ENCODE results near the gene WNT7B. TPM values are rescaled to one million over a fixed set of nuclear protein-coding genes. Genes with fewer than 3 reads are reported as not detected.

WNT7B gene
- total and polyA plus RNA-seq, 2 donors (not counting 1 experiment from before 2014, with no cell fraction given) = 0.22 to 0.67 TPM

DNA sequence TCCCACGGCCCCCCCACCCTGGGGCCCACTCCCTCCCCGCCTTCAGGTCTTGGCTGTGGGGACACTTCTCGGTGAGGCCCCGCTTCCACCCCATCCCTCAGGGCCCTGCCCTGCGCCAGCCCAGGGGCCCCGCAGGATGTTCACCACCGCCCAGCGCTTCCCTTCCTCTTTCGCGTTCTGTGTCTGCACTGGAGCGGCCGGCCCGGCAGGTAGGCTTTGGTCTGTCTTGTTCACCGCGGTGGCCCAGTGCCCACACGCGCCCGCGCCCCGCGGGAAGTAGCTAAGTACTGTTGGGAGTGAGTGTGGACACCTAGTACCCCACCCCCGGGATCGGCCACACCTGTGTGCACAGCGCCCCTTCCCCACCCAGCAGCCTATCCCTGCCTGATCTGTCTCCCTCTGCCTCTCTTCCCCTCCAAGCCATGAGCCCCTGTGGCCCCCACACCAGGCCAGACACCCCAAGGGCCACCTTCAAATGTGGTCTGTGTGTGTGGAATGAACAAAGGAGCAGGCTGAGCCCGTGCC, 85.4 kb downstream of the WNT7B start:
- peaks cover 0 to 28% (median 2%) of the 10 kb centered on the region in 4 experiments for H3K27me3 ChIP-seq (replicated peaks in 1 of 4; ENCODE audit: control extremely low read depth in 1 of 4, control insufficient read depth in 3 of 4, insufficient read depth in 4 of 4, low read length in 3 of 4)
- no peaks in the 10 kb centered on the region for H3K4me1 Mint-ChIP-seq
- CTCF ChIA-PET = no interaction called here

GRCh38 chr22:45891021-45891421, 85.9 kb downstream of the WNT7B start:
- no peak for ATAC-seq (ENCODE audit: low read depth)
- intact Hi-C loops (cut with micrococcal nuclease) = no loop called here
- no peaks in the 10 kb centered on the region for H3K79me2 ChIP-seq (ENCODE audit: control insufficient read depth, insufficient read depth, low read length)
- Mint-ChIP-seq H3K27me3 (peaks cover 18% of the 10 kb centered on the region), H3K9me3 (ENCODE audit: insufficient read depth) (no peaks in the 10 kb centered on the region), H3K4me1 (no peaks in the 10 kb centered on the region), H3K27ac (no peak overlapping the region), H3K4me3 (no peak overlapping the region)
- 80% methylated on average over 29 of the region's 37 CpGs for WGBS (ENCODE audit: insufficient coverage)
- TF ChIP-seq EZH2 (IDR thresholded peaks at IDR 0.05; ENCODE audit: borderline replicate concordance, insufficient read depth, low read depth, low read length, poor library complexity, severe bottlenecking) = no peak
- H3K4me2 ChIP-seq (replicated peaks; ENCODE audit: low read depth, low read length, poor library complexity, severe bottlenecking) = no peak overlapping the region
- POLR2A ChIA-PET = no interaction called here
- no peak for DNase-seq
- H3K36me3 ChIP-seq (replicated peaks in 1 of 2; ENCODE audit: control extremely low read depth in 1 of 2, control insufficient read depth in 1 of 2, extremely low read depth in 1 of 2, insufficient read depth in 2 of 2, low read length in 1 of 2) = no peaks in the 10 kb centered on the region
- peaks cover 0 to 29% (median 2%) of the 10 kb centered on the region in 4 experiments for H3K27me3 ChIP-seq (replicated peaks in 1 of 4; ENCODE audit: control extremely low read depth in 1 of 4, control insufficient read depth in 3 of 4, insufficient read depth in 4 of 4, low read length in 3 of 4)
- no peaks in the 10 kb centered on the region for H4K20me1 ChIP-seq (ENCODE audit: control insufficient read depth, insufficient read depth, low read length, poor library complexity, severe bottlenecking)
- H3K27ac ChIP-seq (ENCODE audit: low read length in 2 of 2) = no peak overlapping the region
- H3K9ac ChIP-seq (ENCODE audit: low read length) = no peak overlapping the region
- peaks cover 0 to 14% (median 0%) of the 10 kb centered on the region in 3 donors for H3K9me3 ChIP-seq (ENCODE audit: control extremely low read depth in 1 of 3, control insufficient read depth in 2 of 3, insufficient read depth in 1 of 3, low read length in 2 of 3)
- H3K4me3 ChIP-seq (ENCODE audit: control extremely low read depth in 1 of 5, extremely low read depth in 1 of 5, insufficient read depth in 1 of 5, low read depth in 2 of 5, low read length in 4 of 5) = no peak overlapping the region
- CTCF ChIA-PET = no interaction called here
- H2AFZ ChIP-seq (ENCODE audit: insufficient read depth, low read depth, low read length, poor library complexity, severe bottlenecking) = no peak overlapping the region
- H3K4me1 ChIP-seq (ENCODE audit: control insufficient read depth in 2 of 2, insufficient read depth in 2 of 2, low read length in 2 of 2) = no peaks in the 10 kb centered on the region

More for the DNA sequence above, 85.4 kb downstream of the WNT7B start:
- Mint-ChIP-seq H3K27ac (no peak overlapping the region), H3K9me3 (ENCODE audit: insufficient read depth) (no peaks in the 10 kb centered on the region), H3K4me3 (no peak overlapping the region), H3K27me3 (peaks cover 16% of the 10 kb centered on the region)
- no peak for DNase-seq
- H3K79me2 ChIP-seq (ENCODE audit: control insufficient read depth, insufficient read depth, low read length) = no peaks in the 10 kb centered on the region
- no peak overlapping the region for H3K27ac ChIP-seq (ENCODE audit: low read length in 2 of 2)
- H4K20me1 ChIP-seq (ENCODE audit: control insufficient read depth, insufficient read depth, low read length, poor library complexity, severe bottlenecking) = no peaks in the 10 kb centered on the region
- no peak overlapping the region for H2AFZ ChIP-seq (ENCODE audit: insufficient read depth, low read depth, low read length, poor library complexity, severe bottlenecking)
- TF ChIP-seq EZH2 (IDR thresholded peaks at IDR 0.05; ENCODE audit: borderline replicate concordance, insufficient read depth, low read depth, low read length, poor library complexity, severe bottlenecking) = no peak
- TF ChIP-seq, protein P1, sequence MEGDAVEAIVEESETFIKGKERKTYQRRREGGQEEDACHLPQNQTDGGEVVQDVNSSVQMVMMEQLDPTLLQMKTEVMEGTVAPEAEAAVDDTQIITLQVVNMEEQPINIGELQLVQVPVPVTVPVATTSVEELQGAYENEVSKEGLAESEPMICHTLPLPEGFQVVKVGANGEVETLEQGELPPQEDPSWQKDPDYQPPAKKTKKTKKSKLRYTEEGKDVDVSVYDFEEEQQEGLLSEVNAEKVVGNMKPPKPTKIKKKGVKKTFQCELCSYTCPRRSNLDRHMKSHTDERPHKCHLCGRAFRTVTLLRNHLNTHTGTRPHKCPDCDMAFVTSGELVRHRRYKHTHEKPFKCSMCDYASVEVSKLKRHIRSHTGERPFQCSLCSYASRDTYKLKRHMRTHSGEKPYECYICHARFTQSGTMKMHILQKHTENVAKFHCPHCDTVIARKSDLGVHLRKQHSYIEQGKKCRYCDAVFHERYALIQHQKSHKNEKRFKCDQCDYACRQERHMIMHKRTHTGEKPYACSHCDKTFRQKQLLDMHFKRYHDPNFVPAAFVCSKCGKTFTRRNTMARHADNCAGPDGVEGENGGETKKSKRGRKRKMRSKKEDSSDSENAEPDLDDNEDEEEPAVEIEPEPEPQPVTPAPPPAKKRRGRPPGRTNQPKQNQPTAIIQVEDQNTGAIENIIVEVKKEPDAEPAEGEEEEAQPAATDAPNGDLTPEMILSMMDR (IDR thresholded peaks at IDR 0.05) = no peak
- H3K36me3 ChIP-seq (replicated peaks in 1 of 2; ENCODE audit: control extremely low read depth in 1 of 2, control insufficient read depth in 1 of 2, extremely low read depth in 1 of 2, insufficient read depth in 2 of 2, low read length in 1 of 2) = no peaks in the 10 kb centered on the region
- peaks cover 0 to 14% (median 0%) of the 10 kb centered on the region in 3 donors for H3K9me3 ChIP-seq (ENCODE audit: control extremely low read depth in 1 of 3, control insufficient read depth in 2 of 3, insufficient read depth in 1 of 3, low read length in 2 of 3)
- 5% methylated on average over 9 of the region's 25 CpGs for WGBS (ENCODE audit: insufficient coverage)
- POLR2A ChIA-PET = no interaction called here
- H3K4me3 ChIP-seq (ENCODE audit: control extremely low read depth in 1 of 5, extremely low read depth in 1 of 5, insufficient read depth in 1 of 5, low read depth in 2 of 5, low read length in 4 of 5) = no peak overlapping the region
- intact Hi-C loops (cut with micrococcal nuclease) = no loop called here
- H3K4me2 ChIP-seq (replicated peaks; ENCODE audit: low read depth, low read length, poor library complexity, severe bottlenecking) = no peak overlapping the region
- no peak overlapping the region for H3K9ac ChIP-seq (ENCODE audit: low read length)
- no peak for ATAC-seq (ENCODE audit: low read depth)
- H3K4me1 ChIP-seq (ENCODE audit: control insufficient read depth in 2 of 2, insufficient read depth in 2 of 2, low read length in 2 of 2) = no peaks in the 10 kb centered on the region

Data from B cell (primary cell).